Ecto neural progenitor cell (in vitro differentiated cells): ENCODE results near the gene SMAD5.

ENCODE experiments used
- DNase-seq: peaks from one replicate; pipeline ENCODE4 v3.0.0-alpha.2; 2018; ENCODE audit warnings: low spot score

SMAD5 gene

DNA sequence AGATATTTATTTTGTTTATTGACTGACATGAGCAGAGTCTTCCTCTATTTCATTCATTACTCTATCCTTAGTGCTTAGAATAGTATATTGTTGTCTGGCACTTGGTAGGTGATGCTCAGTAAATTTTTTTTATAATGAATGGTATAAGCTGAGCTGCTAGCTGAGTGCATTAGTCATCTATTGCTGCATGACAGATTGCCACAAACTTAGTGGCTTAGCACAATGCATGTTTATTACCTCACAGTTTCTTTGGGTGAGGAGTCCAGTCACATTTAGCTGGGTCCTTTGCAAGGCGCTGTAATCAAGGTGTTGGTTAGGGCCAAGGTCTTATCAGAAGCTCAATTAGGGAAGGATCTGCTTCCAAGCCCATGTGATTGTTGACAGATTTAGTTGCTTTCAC lies 23.1 kb downstream of the SMAD5 start:
- no peak for DNase-seq

DNA sequence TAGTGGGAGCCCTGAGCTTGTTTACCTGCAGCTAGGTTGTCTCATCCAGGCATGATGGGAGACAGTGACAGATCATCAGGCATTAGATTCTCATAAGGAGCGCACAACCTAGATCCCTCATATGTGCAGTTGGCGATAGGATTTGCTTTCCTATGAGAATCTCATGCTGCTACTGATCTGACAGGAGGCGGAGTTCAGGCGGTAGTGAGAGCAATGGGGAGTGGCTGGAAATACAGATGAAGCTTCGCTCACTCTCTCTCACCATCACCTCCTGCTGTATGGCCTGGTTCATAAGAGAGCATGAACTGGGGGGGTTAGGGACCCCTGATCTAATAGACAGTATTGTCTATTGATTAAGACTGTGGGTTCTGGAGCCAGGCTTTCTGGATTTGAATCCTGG lies 24.9 kb downstream of the SMAD5 start:
- no peak for DNase-seq

DNA sequence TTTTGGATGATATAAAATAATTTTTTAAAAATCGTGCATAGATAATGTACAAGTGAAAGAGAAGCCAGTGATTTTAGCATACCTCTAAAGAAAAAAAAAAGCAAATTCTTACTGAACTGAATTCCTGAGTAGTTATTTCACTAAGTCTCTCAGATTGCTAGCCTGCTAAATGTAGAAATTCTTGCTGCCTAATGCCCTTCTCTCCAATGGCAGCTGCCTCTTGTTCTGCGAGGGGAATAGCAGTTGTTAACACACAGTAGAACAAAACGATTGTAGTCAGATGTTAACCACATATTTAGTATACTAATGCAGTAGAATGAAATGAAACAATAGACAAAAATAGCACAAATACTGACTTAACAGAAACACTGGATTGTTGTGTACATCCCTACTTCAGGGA lies 26.8 kb downstream of the SMAD5 start:
- no peak for DNase-seq

DNA sequence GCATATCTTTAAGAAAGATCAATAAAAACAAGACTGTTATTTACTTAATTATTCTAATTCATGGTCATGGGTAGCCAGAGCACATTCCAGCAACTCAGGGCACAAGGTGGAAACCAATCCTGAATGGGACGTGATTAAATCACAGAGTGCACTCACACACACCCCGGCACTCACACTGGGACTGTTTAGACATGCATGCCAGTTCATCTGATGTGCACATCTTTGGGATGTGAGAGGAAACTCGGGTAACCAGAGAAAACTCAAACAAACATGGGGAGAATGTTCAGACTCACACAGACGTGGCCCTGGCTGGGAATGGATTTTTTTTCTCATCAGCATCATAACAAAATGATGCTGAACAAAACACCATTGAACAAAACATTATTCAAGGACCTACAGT lies 29.4 kb downstream of the SMAD5 start:
- no peak for DNase-seq

DNA sequence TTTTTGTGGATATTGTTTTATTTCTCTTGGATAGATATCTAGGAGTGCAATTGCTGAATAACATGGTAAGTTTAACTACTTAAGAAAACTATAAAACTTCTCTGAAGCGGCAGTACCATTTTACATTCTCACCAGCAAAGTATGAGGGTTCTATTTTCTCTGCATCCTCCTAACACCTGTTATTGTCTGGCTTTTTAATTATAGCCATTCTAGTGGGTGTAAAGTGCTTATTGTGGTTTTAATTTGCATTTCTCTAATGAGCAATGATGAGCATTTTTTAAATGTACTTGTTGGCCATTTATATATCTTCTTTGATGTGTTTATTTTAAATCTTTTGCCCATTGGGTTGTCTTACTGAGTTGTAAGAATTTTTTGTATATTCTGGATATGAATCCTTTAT lies 31.6 kb downstream of the SMAD5 start:
- no peak for DNase-seq

DNA sequence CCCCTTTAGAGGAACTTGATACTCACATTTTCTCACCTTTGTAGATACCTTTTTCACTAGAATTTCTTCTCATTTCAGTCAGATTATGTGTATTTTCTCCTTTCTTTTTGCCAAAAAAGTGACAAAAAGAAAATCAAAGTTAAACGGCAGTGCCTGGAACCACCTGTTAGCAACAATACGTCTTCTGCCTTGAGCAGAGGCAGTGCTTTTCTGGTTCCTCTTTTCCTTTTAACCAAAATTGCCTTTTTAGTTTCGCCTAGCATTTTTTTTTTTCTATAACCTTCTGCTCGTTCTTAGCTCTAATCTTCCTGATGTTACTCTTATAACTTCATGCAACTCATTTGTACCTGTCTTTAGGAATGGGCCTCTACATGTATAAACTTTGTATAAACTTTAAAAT lies 34.3 kb downstream of the SMAD5 start:
- no peak for DNase-seq

DNA sequence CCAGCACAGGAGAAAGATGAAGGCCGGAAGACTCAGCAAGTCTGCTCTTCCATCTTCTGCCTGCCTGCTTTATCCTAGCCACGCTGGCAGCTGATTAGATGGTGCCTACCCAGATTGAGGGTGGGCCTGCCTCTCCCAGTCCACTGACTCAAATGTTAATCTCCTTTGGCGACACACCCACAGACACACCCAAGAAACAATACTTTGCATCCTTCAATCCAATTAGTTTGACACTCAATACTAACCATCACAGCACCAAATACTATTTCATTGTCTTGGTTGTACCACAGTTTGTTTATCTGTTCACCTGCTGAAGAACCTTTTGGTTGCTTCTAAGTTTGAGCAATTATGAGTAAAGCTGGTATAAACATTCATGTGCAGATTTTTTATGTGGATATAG lies 36.6 kb downstream of the SMAD5 start:
- no peak for DNase-seq

DNA sequence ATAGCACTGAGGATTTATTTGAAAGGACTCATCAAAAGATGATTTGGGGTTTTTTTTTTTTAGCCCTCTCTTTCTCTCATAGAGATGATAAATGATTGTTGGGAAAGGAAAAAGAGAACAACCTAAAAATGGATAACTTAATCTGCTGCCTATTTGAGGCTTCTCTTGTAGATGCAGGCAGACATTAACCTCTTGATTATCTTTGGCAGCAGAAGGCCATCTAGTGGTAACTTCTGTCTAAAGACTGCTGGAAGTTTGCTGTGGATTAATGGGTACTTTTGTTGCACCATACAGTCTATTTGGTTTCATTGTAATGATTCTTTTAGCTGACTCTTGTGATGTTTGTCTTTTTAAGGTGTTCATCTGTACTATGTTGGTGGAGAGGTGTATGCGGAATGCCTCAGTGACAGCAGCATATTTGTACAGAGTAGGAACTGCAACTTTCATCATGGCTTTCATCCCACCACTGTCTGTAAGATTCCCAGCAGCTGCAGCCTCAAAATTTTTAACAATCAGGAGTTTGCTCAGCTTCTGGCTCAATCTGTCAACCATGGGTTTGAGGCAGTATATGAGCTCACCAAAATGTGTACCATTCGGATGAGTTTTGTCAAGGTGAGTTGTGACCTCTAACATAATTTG lies 41.5 kb downstream of the SMAD5 start:
- DNase-seq = no peak

DNA sequence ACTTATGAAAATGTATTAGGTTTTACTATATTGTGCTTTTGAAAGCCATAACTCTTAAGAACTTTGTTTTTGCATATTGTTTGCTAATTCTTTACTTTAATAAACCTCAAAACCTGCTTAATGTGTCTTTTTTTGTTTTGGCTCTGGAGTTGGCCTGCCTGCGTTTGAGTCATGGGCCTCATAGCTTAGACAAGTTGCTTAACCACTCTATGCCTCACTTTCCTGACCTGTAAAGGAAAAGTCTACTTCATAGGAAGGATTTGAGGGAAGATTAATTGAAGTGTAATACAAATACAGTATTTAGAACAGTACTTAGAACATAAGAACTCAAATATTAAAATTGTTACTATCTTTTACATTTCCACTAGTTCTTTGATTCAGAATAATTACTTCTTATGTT lies 50.0 kb downstream of the SMAD5 start:
- no peak for DNase-seq

DNA sequence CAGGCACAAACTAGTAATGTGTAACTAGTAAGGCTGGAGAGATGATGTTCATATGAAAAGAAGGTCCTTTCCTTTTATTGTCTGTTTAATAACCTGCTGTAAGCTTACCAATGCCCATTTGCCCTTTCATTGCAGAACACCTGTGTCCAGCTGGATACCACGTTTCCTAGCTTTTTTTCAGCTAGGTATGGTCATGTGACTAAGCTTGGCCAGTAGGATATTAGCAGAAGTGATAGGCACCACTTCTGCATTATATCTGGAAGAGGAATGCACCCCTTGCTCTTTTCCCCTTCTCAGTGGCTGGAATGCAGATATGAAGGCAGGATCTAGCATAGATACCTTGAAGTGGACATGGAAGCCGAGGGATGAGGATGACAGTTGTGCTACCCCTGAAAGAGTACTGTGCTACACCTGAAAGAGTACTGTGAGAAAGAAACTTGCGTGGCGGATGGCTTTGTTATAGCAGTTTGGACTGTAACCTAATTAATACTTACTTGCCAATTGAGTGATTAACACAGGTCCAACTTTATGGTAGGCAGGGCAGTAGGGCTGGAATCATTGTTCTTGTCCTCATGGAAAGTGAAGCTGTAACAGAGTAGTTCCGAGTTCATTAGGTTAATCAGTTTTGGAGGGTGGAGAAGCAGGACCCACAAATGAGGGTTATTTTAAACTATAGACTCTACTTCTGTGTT lies 53.5 kb downstream of the SMAD5 start:
- DNase-seq = no peak

DNA sequence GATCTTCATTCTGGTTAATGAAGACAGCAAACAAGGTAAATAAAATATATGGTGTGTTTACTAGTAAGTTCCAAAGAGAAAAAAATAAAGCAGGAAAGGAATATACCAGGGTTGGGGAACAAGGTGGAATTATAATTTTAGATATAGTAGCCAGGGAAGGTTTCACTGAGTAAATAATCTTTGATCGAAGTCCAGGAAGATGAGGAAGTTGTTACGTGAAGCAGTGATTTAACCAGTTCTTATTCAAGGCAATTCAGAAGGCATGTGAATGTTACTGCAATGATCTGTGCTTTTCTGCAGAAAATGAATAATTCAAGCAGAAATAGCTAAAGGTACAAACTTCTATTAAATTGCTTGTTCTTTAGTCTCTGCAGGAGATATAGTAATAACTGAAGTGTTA lies 54.2 kb downstream of the SMAD5 start:
- no peak for DNase-seq

DNA sequence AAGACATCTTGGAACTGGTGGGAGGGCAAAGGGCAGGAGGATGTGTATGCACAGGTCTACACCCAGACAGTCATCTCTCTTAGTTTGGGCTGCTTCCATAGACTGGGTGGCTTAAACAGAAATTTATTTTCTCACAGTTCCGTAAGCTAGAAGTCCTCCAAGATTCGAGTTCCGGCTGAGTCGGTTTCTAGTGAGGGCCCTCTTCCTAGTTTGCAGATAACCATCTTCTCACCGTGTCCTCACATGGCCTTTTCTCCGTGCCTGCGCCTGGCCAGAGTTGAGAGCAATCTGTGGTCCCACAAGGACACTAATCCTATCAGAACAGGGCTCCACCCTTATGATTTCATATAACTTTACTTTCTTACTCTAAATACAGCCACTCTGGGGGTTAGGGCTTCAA lies 56.2 kb downstream of the SMAD5 start:
- DNase-seq = no peak

DNA sequence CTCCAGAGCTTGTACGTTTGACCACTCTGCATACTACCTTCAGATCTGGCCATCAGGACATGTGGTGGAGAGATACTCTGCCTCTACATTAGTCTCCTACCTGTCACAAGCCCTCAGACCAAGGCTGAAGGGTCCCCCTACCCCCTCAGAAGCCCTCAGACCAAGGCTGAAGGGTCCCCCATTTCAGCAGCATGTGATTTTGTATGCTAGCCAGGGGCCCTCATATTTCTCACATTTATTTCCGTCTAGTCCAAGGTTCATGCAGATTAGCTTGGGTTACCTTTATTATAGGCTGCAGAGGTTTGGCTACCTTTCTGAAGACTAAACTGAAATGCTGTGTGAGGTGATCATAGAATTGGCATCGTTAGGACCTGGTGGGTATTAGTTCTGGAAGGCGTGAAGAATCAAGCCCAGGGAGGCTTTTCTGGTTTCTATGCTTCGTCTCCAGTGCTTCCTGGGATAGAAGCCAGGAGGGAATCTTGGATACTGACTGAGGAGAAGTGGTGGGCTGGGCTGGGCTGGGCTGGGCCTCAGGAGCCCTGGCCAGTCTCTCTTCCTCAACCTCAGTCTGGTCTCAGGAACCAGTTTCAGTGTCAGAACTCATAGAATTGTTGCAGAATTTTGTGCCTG lies 57.6 kb downstream of the SMAD5 start:
- DNase-seq = no peak

DNA sequence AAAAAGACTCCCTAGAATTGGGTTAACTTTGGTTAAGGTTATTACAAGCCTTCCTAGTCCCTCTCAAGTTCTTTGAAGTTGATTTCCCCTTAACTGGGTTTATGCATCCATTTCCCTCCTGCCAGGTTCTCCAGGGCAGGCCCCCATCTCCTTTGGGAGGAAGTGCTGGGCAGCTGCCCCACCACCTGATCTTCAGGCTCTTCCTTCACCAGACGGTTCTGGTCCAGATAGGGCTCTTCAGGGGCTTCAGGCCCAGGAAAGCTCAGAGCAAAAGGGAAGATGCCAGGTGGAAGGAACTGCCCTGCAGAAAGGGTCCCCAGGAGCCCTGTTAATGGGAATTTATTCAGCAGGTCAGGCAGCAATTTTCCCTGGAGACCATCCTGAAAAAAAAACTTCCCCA lies 58.3 kb downstream of the SMAD5 start:
- DNase-seq = no peak

DNA sequence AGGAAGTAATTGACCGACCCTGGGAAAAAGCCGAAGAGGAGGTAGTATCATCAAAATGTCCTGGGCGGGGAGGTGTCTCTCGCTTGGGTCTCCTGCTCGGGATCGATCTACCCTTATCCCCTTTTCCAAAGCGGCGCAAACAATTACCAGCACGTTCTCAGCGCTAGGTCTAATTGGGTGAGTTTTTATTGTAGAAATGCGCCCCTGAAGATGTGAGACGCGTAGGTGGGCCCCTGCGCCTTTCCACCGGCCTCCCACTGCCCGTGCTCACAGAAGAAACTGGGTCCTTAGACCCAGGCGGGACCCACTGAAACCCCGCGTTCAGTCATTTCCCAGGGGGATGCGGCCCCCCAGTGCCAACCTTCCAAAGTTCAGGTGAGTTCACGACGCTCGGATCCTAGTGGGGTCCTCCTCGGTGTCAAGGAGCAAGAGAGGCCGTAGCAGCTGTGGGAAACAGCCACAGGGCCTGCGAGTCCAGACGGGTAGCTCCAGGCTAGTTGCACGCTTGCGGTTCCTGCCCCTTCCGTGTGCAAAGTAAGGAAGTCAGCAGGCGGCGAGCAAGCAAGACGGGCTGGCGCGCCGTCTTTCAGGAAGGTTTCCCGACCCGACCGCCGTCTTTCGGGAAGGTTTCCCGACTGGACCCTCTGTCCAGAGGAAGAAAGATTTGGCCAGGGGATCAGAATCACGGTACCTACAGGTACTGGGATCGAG lies 58.8 kb downstream of the SMAD5 start:
- no peak for DNase-seq

DNA sequence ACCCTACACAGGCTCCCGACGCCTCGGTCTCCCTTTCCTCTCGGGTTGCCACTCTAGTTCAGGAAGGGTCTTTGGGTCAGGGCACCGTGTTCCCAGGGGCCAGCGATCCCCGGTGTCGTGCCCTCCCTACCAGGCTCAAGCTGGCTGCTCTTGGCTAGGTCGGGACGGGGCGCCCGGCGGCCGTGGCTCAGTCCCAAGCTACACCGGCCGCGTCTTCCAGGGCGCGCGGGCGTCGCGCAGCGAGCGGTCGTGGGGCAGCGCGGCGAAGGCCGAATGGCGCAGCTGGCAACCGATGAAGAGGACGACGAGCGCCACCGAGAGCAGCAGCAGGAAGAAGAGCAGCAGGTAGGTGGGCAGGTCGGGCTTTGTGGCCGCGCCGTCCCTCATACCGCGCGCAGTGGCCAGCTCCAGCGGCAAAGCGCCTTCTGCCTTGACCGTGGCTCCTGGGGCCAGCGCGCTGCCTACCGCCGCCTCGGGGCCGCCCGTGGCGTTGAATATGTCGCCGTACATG lies 59.4 kb downstream of the SMAD5 start:
- DNase-seq = no peak

DNA sequence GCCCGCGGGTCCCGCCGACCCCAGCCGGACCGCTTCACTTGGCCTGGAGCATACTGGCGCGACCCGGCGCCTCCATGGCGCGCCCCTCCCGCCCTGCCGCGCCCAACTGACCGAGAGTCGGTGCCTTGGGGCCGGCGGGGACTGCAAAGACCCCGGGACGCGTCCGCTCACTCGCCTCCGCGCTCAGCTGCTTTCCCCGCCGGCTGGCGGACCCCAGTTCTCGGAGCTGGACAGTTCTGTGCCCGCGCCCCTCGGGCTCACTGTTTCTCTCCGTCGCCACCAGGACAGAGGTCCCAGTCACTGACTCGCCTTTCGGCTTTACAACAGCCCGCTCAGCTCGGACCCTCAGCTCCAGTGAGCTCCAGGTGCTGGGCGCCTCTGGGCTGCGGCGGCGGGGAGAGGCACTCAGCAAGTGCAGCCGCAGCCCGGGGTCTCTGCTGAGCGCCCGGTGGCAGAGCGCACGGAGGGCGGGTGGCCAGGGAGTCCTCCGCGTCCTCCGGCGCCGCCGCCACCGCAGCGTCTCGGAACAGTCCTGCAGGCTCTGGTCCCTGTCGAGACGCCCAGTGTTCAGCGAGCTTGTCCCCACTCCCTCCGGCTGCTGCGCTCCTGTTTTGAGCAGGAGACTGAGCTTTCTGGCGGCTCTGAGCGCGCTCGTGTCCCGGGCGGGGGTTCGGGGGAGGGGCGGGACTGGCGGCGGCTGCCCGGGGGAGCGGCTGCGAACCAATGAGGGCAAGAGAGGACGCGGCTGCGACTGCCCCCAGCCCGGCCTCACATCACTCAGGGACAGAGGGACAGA lies 60.1 kb downstream of the SMAD5 start, which contains the start of gene SMIM32:
Gene SMIM32 (minus strand): TSS at position 637 of the 796 bp plus-strand sequence. CDS start 638 bp downstream, outside the sequence.
- peak; percentile 77 for DNase-seq

DNA sequence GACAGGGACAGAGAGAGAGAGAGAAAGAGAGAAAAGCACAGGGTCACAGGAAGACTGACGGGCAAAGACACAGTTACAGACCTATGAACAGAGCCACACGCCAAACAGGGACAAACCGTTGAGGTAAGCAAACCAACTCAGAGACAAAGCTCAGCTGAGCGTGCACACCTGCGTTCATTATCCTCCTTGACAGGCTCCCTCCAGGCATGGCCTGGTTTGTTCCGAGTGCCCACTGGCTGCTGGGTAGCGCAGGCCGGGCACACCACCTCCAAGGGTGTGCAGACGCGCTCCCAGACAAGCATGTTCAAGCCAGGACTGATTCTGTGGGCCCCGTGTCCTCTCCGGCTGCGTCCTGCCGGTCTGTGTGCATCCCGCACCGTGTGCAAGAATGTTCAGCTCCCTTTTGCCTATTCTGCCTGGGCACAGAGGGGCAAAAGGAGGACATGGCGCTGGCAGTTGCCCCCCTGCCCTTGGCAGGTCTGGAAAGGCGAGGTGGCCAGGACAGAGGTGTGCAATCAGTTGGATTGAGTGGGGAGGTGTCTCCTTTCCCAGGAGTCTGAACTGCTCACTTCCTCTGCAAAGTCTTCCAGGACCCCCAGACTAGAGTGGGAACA lies 60.8 kb downstream of the SMAD5 start:
- peak; percentile 48 for DNase-seq

DNA sequence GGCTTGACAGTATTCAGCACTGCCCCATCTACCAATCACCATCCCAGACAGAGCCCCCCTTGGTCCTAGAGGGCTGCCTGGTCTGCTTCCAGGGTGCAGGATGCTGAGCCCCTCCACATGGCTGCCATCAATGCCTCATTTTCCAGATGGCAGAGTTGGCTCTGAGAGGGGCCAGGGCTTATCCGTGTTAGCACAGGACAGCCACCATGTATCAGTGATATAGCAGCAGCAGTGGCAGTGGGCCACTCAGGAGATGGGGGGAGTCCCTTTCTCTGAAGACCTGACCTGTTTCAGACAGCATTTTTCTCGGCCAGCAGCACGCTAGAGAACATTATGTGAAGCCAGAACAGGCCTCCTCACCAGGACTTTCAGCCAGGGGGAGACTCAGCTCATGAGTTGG lies 61.9 kb downstream of the SMAD5 start:
- DNase-seq = peak; percentile 29

DNA sequence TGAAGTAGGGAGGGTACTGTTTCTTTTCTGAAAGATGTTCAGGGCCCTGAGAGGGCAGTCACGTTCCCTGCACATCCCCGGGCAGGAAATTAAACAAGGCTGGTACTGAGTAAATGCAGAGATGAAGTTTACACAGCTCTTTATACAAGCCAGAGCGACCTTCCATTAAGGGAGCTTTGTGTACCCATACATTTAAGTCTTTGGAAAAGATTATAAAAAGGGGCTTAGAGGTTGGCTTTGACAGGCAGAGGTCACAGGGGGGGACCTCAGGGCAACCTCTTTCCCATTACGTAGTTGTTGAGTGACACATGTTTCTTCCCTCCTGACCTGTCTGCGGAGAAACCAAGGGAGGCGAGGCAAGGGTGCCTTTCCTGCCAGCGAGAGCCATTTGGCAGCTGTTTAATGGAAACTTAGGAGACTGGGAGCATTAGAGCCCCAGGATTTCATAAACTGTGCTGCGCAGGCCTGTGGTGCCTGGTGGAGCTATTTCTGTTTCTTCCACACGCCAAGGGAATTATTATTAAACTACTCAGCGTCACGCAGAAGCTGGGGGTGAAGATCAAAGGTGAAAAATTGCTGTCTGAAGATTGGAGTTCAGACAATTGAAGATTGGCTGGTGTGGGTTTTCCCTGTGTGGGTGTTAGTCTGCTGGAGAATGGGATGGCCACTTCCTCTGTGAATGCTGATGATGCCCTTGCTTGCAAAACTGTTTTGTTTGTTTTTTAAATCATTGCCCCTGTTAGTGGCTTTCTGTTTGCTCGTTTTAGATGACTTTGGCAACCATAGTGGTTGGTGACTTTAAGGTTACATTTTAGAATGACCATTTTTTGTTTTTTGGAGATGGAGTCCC lies 63.6 kb downstream of the SMAD5 start:
- peak; percentile 30 for DNase-seq
